HG03558 (cell line): ENCODE data around the gene TYK2.
"Not testable (repeated sequence)": the region's sequence is repeated elsewhere in the genome, so short reads cannot be mapped to it uniquely, and the experiment has no call there.

Experiments
- ATAC-seq: cut with Tn5 transposase; IDR thresholded peaks from one replicate; pipeline ENCODE4 v1.9.1; 2021; ENCODE audit warnings: moderate number of reproducible peaks; ENCODE audit not compliant: unreplicated experiment; ENCODE audit errors: extremely low read depth

Gene TYK2

DNA sequence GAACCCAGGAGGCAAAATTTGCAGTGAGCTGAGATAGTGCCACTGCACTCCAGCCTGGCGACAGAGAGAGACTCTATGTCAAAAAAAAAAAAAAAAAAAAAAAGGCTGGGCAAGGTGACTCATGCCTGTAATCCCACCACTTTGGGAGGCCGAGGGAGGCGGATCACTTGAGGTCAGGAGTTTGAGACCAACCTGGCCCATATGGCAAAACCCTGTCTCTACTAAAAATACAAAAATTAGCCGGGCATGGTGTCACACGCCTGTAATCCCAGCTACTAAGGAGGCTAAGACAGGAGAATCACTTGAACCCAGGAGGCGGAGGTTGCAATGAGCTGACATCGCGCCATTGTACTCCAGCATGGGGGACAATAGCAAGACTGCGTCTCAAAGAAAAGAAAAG lies 43.6 kb downstream of the TYK2 start:
- ATAC-seq = not testable (repeated sequence)

DNA sequence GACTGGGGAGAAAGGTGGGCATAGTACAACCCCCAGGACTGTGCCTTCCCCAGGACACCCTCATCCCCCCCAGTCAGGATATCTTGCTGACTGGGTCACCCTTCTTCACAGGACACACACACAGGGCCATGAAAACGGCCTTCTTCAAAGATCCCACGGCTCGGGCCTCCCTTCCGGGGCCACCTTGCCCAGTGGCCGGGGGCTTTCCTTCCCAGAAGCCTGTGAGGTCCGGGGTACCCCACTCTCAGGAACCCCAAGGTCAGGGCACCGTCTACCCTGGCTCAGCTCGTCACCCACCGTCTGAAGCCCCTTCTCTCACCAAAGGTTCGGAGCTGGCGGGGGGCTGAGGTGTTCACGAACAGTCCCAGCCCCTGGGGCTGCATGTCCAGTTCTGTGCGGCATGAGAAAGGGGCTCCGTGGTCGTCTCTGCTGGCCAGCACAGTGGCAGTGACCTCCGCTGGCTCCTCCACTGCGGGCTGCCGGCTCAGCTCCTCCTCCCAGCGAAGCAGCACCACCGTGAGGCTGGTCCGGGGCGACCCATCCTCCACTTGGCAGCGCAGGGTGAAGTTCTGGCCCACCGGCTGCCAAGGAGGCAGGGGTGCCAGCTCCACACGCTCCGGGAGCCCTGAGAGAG lies 44.9 kb downstream of the TYK2 start:
- no peak for ATAC-seq

- no peak for ATAC-seq
These were observed 45.6 kb downstream of the TYK2 start for GRCh38 chr19:10334588-10335351.

- no peak for ATAC-seq
These were observed 46.4 kb downstream of the TYK2 start for GRCh38 chr19:10333758-10334587.

- ATAC-seq = peak; percentile 54
These were observed 47.2 kb downstream of the TYK2 start, which contains the start of gene RAVER1 for GRCh38 chr19:10332965-10333757. RAVER1 (minus strand) TSS chr19:10333529; CDS start chr19:10333507, 22 bp downstream.

- no peak for ATAC-seq
These were observed 48.0 kb downstream of the TYK2 start for GRCh38 chr19:10332158-10332964.

DNA sequence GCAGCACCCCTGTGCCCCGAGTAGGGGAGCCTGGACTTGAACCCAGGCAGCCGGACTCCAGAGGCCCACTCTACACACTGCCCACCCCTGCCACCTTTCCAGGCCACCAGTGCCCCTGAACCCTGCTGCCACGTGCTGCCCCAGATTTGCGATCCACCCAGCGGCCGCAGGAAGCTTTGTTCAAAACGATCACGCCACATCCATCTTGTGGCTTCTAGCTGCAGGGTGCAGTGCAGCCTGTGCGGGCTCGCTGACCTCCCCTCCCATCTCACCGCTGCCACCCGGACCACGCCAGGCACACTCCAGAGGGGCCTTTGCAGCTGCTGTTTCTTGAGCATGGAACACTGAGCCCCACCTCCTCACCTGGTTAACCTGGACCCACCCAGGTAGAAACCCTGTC lies 50.8 kb downstream of the TYK2 start:
- ATAC-seq = no peak

DNA sequence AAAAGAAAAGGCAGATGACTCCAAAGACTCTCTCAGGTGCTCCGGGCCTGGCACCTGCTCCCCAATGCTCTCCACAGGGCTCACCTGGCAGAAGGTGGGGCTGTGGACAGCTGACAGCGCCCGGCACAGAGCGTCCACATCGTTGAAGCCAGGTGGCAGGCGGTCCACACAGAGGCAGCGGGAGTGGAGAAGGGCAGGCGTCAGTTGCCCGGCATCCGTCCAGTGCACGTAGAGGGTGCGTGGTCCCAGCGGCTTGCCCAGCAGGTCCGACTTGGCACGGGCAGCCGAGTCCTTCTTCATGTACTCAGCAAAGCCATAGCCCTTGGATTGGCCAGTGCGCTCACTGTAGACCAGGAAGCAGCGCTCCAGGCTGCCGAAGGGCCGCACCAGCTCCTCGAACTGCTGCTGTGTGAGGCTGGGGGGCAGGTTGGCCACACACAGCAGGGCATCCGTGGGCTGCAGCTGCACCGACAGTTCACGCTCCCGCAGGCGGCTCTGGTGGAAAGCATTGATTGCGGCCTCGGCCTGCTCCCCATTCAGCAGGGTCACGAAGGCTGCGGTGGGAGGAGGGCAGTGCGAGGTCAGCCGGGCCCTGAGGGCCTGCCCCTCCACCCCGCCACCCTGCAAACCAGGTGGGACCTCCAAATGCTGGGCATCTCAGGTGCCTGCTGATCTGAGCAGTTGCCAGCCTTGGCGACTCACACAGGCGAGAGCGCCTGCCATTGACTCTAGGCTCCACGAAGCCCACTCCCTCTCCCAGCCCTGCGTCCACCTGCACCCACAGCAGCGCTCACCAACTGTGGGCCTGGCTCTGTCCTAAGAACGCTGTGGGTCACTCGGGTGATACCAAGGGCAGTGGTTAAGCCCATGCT lies 51.6 kb downstream of the TYK2 start:
- no peak for ATAC-seq

- ATAC-seq = no peak
These were observed 52.6 kb downstream of the TYK2 start for GRCh38 chr19:10327793-10328192.

DNA sequence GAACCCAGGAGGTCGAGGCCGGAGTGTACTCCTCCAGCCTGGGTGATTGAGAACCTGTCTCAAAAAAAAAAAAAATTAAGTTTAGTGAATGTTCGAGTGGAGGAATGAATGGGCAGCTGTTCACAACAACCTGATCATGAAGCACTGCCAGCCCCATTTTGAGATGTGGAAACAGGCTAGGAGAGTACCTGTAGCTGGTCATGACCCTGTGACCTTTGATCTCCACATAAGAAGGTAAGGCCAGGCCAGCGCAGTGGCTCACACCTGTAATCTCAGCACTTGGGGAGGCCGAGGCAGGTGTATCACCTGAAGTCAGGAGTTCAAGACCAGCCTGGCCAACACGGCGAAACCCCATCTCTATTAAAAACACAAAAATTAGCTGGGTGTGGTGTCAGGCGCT lies 54.6 kb downstream of the TYK2 start:
- no peak for ATAC-seq

DNA sequence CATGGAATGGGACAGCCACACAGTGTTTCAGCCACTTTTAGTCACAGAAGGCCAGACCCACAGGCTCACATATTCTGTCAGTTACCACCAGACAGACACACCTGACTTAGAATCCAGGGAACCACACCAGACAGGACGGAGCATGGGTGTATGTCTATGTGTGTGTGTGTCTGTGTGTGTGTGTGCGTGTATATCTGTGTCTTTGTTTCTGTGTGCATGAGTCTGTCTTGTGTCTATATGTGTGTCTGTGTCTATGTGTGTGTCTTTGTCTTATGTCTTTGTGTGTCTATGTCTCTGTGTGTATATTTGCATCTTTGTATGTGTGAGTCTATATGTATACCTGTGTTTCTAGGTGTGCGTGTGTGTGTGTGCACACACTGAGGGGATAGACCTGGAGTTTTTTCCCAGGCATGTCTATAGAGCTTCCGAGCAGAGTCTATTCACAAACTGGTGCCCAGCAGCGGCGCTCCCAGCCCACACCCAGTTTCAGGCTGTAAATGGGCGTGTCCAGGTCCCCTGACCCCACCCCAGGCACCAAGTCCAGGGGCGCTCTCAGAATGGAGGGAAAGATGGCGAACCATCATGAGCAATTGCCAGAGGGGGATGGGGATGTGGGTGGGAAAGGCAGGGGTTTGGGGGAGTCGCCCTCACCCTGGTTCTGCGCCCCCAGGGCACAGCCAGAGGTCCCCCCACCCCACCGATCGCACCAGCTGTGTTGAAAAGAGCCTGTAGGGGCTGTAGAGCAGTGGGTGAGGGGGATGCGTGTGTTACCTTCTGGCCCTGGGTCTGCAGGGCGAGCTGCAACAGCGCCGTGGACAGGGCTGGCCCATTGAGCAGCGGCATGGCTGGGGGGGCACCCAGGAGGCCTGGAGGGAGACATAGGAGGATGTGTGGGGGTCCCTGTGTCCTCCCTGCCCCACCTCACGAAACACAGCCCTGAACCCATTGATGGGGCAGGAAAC lies 58.2 kb downstream of the TYK2 start:
- no peak for ATAC-seq

GRCh38 chr19:10321417-10321797 lies 59.0 kb downstream of the TYK2 start:
- ATAC-seq = no peak

DNA sequence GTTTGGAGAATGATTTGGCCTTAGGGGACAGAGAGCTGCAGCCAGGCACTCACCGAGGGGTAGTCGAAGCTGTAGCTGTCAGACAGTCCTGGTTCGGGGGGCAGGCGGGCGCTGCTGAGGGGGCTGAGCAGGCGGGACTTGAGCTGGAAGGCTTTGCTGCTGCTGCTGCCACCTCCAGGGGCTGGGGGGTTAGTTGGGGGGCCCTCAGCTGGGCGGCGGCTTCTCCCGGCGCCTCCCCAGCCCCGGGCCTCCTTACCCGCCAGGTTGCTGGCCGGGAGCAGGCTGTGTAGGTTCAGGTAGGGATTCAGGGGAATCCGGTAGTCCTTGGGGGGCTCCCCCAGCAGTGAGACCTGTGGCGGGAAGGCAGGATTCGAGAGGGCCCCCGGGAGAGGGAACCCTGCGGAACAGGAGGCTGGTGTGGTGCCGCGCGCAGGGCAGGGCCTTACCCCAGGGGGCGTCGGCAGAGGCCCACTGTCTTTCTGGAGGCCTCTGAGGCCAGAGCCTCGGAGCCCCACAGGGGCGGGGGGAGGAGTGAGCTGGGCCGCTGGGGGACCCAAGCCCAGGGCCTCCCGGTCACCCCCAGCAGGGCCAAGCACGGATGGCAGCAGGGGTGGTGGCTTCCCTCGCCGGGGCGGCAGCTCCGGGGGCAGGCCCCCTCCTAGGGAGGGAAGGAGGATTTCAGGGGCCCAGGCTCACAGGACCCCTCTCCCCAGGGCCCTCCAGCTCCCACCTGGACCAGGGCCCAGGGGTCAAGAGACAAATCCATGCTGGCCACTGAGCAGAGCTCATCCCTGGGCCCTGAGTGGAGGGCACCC lies 59.6 kb downstream of the TYK2 start:
- no peak for ATAC-seq

DNA sequence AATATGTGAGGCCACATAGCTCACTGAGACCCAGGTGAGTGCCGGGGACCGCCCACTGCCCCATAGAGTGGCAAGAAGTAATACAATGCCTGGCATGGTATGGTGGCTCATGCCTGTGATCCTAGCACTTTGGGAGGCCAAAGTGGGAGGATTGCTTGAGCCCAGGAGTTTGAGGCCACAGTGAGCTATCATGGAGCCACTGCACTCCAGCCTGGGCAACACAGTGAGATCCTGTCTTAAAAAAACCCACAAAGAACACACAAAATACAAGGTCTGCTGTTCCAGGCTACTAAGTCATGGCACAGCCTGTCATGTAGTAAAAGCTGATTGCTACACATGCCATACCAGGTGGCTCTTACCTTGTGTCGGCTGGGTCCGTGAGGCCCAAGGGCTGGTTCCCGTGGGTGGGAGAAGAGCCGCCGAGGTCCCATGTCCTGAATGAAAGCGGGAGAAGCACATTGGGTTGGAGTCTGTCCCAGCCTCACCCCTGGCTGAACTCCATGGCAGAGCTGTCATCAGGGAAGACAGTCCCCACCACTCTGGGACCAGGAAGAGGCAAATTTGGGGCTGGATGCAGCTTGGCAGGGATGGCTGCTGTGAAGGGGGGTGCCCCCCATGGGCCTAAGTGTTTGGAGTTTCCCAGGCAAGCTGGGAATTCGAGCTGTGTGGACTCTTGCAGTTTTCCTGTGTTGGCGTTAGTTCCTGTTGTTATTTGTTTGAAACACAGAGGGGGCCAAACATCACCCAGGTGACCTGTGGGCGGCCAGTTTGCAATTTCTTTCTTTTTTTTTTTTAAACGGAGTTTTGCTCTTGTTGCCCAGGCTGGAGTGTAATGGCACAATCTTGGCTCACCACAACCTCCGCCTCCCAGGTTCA lies 61.3 kb downstream of the TYK2 start:
- ATAC-seq = no peak

DNA sequence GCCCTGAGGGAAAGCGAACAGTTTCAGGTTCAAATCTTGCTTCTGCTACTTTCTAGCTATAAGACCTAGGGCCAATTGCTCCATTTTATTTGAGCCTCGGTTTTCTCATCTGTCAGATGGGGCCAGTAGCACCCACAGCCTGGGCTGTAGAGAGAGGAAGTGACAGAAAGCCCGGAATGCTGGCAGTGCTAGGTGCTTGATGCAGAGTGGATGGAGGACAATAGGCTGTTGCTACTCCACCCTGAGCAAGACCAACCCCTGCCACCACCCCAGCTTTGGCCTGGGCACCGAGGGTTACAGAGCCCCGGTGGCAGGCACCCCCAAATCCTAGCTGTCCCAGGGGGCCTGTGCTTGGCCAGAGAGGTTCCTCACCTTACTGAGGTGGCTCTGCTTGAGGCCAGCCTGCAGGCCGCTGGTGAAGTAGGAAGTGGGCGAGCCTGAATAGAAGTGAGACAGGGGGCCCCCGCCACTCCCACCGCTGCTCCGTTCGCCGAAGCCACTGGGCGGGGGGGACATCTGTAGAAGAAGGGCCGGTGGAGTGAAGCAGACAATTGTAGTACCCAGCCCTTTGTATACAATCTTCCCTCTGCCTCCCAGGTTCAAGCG lies 62.4 kb downstream of the TYK2 start:
- ATAC-seq = no peak
